GM21825 (cell line): Measurements from ENCODE around the gene C2CD2.

Experiments used
- ATAC-seq: cut with Tn5 transposase; IDR thresholded peaks from one replicate; pipeline ENCODE4 v1.9.1; 2021; ENCODE audit warnings: mild to moderate bottlenecking, moderate library complexity; ENCODE audit not compliant: unreplicated experiment

The C2CD2 gene

GRCh38 chr21:41890355-41890754, 63.5 kb downstream of the C2CD2 start:
- ATAC-seq, result no peak

- no peak for ATAC-seq
Measured at GRCh38 chr21:41888749-41889376, 65.0 kb downstream of the C2CD2 start.

GRCh38 chr21:41887667-41888066, 66.2 kb downstream of the C2CD2 start:
- no peak for ATAC-seq

GRCh38 chr21:41886328-41886727, 67.5 kb downstream of the C2CD2 start:
- ATAC-seq, result no peak

GRCh38 chr21:41885341-41886024, 68.3 kb downstream of the C2CD2 start:
- no peak for ATAC-seq

GRCh38 chr21:41884501-41885030, 69.3 kb downstream of the C2CD2 start:
- ATAC-seq, result no peak

GRCh38 chr21:41883582-41883981, 70.2 kb downstream of the C2CD2 start:
- ATAC-seq, result no peak

GRCh38 chr21:41881051-41881450, 72.8 kb downstream of the C2CD2 start:
- no peak for ATAC-seq

- ATAC-seq, result no peak
Measured at GRCh38 chr21:41880153-41880552, 73.7 kb downstream of the C2CD2 start.

- peak; percentile 46 for ATAC-seq
Measured at GRCh38 chr21:41879190-41879998, 74.4 kb downstream of the C2CD2 start, which contains the start of gene PRDM15. Gene PRDM15, minus strand, starts transcription at chr21:41879344. Its CDS starts 18,981 bp downstream, at chr21:41860363.

- peak; percentile 45 for ATAC-seq
Measured at GRCh38 chr21:41878831-41879189, 75.0 kb downstream of the C2CD2 start.

GRCh38 chr21:41877901-41878830, 75.7 kb downstream of the C2CD2 start:
- peak; percentile 27 for ATAC-seq

GRCh38 chr21:41876928-41877652, 76.7 kb downstream of the C2CD2 start:
- no peak for ATAC-seq

GRCh38 chr21:41876396-41876795, 77.4 kb downstream of the C2CD2 start:
- no peak for ATAC-seq

- ATAC-seq, result no peak
Measured at GRCh38 chr21:41875086-41875485, 78.7 kb downstream of the C2CD2 start.

- no peak for ATAC-seq
Measured at GRCh38 chr21:41874611-41875010, 79.2 kb downstream of the C2CD2 start.

- ATAC-seq, result no peak
Measured at GRCh38 chr21:41873426-41873825, 80.4 kb downstream of the C2CD2 start.

GRCh38 chr21:41873005-41873404, 80.8 kb downstream of the C2CD2 start:
- ATAC-seq, result no peak

GRCh38 chr21:41871293-41872030, 82.4 kb downstream of the C2CD2 start:
- no peak for ATAC-seq
